Thyroid gland (tissue), 4 donors: ENCODE data around the gene LGALS12. TPM values are rescaled to one million over a fixed set of nuclear protein-coding genes. Genes with fewer than 3 reads are reported as not detected.

Experiments
- DNase-seq, 2 donors: peaks; one replicate each; pipeline ENCODE4 v3.0.0-alpha.2; 2019
- H3K27ac ChIP-seq, 3 donors: fragments of 200-600 bp; sonication (generic); 1 replicate in 2 of 3; 2 replicates in 1 of 3; pipeline ENCODE4 v1.5.1; 2016 to 2019; ENCODE audit warnings: mild to moderate bottlenecking in 1 of 3, moderate library complexity in 1 of 3
- H3K27me3 ChIP-seq: fragments of 200-600 bp; sonication (generic); one replicate; pipeline ENCODE4 v1.5.1; 2019
- H3K36me3 ChIP-seq, 2 donors: fragments of 200-600 bp; sonication (generic); one replicate each; pipeline ENCODE4 v1.5.1; 2016 to 2019
- H3K4me1 ChIP-seq, 2 donors: fragments of 200-600 bp; sonication (generic); one replicate each; pipeline ENCODE4 v1.5.1; 2017 to 2019
- H3K4me3 ChIP-seq, 3 donors: fragments of 200-600 bp; sonication (generic); replicated peaks in 1 of 3; 1 replicate in 2 of 3; 2 replicates in 1 of 3; pipeline ENCODE4 v1.5.1; 2016; ENCODE audit warnings: mild to moderate bottlenecking in 1 of 3
- H3K9me3 ChIP-seq: fragments of 200-600 bp; sonication (generic); one replicate; pipeline ENCODE4 v1.5.1; 2017
- POLR2A ChIP-seq, 2 donors: fragments of 450-650 bp; IDR thresholded peaks; one replicate each; pipeline ENCODE4 v1.6.1; 2017; ENCODE audit warnings: antibody characterized with exemption in 2 of 2, mild to moderate bottlenecking in 2 of 2, moderate library complexity in 1 of 2
- WGBS, 2 donors: methylation state at CpG; one replicate each; pipeline ENCODE4 v1.1.5; 2017; 5-methylcytosine and 5-hydroxymethylcytosine counted together
- intact Hi-C: fragments of 100-400 bp; cut with DNase I; formaldehyde crosslinking; loops from one replicate; pipeline ENCODE4 v1.15.1; 2023
- total RNA-seq, 4 donors: library from RNA; depleted of rRNA; stranded (reverse); fragments of >200 nt; gene quantifications; one replicate each; pipeline ENCODE4 v1.2.3, GENCODE V29; 2016
- TF ChIP-seq, protein P1 (sequence below), 6 experiments: fragments of 200-600 bp in 3 of 6; fragments of 450-650 bp in 3 of 6; sonication (generic) in 3 of 6; IDR thresholded peaks; one replicate each; pipeline ENCODE4 v1.5.1; 2016 to 2019; ENCODE audit warnings: antibody characterized with exemption in 6 of 6, mild to moderate bottlenecking in 2 of 6, inconsistent platforms in 1 of 6, moderate library complexity in 1 of 6

The LGALS12 gene
- total RNA-seq, 4 donors from 2014 or later, result 0.94 TPM; not detected in 3

DNA sequence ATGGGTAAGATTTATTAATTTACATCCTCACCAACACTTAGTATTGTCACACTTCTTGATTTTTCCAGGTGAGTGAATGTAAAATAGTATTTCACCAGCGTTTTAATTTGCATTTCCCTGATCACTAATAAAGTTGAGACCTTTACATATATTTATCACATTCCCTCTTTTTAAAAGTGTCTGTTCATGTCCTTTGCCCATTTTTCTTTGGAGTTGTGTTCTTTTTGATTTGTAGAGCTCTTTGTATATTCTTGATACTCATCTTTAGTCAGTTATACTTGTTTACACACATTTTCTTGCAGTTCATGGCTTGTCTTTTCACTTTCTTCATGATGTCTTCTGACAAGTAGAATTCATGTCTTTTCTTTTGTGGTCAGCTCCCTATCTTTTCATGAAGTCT, 12.8 kb upstream of the LGALS12 start:
- DNase-seq, result no peak
- no peak for TF ChIP-seq POLR2A (IDR thresholded peaks at IDR 0.05)
- TF ChIP-seq, protein P1, sequence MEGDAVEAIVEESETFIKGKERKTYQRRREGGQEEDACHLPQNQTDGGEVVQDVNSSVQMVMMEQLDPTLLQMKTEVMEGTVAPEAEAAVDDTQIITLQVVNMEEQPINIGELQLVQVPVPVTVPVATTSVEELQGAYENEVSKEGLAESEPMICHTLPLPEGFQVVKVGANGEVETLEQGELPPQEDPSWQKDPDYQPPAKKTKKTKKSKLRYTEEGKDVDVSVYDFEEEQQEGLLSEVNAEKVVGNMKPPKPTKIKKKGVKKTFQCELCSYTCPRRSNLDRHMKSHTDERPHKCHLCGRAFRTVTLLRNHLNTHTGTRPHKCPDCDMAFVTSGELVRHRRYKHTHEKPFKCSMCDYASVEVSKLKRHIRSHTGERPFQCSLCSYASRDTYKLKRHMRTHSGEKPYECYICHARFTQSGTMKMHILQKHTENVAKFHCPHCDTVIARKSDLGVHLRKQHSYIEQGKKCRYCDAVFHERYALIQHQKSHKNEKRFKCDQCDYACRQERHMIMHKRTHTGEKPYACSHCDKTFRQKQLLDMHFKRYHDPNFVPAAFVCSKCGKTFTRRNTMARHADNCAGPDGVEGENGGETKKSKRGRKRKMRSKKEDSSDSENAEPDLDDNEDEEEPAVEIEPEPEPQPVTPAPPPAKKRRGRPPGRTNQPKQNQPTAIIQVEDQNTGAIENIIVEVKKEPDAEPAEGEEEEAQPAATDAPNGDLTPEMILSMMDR (IDR thresholded peaks at IDR 0.05), result no peak
- Histone ChIP-seq H3K36me3 (no peaks in the 10 kb centered on the region), H3K4me1 (no peaks in the 10 kb centered on the region), H3K4me3 (no peak overlapping the region), H3K27me3 (no peaks in the 10 kb centered on the region), H3K27ac (no peak overlapping the region), H3K9me3 (no peaks in the 10 kb centered on the region)
- WGBS, 2 donors, result 89 to 91% methylated on average over 1 of the region's 1 CpG
- intact Hi-C loops, result no loop called here

DNA sequence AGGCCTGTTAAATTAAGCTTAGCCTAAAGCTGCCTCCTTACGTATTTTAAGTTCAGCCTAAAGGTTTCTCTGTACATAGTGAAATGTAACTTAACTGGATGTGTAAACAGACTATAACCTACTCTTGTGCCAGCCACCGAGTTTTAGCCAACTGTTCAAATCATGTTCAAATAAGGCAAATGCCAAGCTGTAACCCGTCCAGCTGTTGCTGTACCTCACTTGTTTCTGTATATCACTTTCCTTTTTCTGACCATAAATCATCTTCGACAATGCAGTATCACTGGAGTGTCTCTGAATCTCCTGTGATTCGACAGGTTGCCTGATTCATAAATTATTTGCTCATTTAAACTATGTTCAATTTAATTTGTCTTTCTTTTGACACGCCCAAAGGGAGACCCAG, 10.9 kb upstream of the LGALS12 start:
- no peak overlapping the region for H3K4me3 ChIP-seq
- 88 to 93% methylated on average over 6 of the region's 6 CpGs for WGBS, 2 donors
- H3K9me3 ChIP-seq, result no peaks in the 10 kb centered on the region
- H3K27me3 ChIP-seq, result no peaks in the 10 kb centered on the region
- no peak for DNase-seq
- no peaks in the 10 kb centered on the region for H3K4me1 ChIP-seq
- TF ChIP-seq, protein P1 (IDR thresholded peaks at IDR 0.05), result no peak
- no peak for TF ChIP-seq POLR2A (IDR thresholded peaks at IDR 0.05)
- intact Hi-C loops, result no loop called here
- H3K36me3 ChIP-seq, result no peaks in the 10 kb centered on the region
- no peak overlapping the region for H3K27ac ChIP-seq

DNA sequence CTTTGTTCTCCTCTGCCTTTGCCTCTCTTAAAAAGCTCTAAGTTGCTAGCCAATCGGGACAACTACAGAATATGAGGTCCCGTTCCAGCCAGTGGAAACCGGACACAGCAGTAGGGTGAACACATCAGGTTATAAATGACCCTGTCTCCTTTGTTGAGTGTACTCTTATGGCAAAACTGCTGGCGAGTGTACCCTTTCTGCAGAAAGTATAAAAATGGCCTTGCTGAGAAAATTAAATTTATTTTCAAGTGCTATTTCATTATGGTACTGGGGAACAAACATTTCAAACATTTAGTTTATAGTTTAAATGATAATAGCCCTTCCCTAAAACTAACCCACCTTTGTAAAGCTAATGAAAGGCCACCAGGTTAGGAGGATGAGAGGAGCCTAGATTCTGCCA, 6.0 kb upstream of the LGALS12 start:
- intact Hi-C loops, result no loop called here
- WGBS, 2 donors, result 82 to 94% methylated on average over 4 of the region's 4 CpGs
- Histone ChIP-seq H3K4me3 (no peak overlapping the region), H3K4me1 (peaks cover 0 to 4% of the 10 kb centered on the region in 2 donors), H3K27me3 (no peaks in the 10 kb centered on the region), H3K9me3 (no peaks in the 10 kb centered on the region), H3K36me3 (no peaks in the 10 kb centered on the region), H3K27ac (no peak overlapping the region)
- no peak for DNase-seq
- TF ChIP-seq POLR2A (IDR thresholded peaks at IDR 0.05), result no peak
- TF ChIP-seq, protein P1 (IDR thresholded peaks at IDR 0.05), result no peak

DNA sequence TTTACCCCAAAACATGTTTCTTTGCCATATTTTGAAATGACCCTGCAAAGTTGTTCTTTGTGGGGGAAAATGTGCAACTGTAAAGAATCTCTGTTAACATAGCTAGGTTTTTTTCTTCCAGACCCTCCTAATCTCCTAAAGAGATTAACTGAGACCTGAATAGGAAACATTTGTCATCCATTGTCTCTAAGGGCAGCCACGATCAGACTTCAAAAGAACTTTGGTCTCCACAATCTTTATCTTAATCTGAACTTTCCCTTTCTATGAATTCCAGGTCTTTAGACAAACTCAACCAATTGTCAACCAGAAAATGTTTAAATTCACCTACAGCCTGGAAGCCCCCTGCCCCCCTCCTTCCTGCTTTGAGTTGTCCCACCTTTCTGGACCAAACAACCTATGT, 4.6 kb upstream of the LGALS12 start:
- no peaks in the 10 kb centered on the region for H3K36me3 ChIP-seq
- peaks cover 0 to 7% of the 10 kb centered on the region in 2 donors for H3K4me1 ChIP-seq
- no peak for TF ChIP-seq POLR2A (IDR thresholded peaks at IDR 0.05)
- TF ChIP-seq, protein P1 (IDR thresholded peaks at IDR 0.05), result no peak
- no peaks in the 10 kb centered on the region for H3K9me3 ChIP-seq
- intact Hi-C loops, result no loop called here
- H3K27ac ChIP-seq, result no peak overlapping the region
- no peak overlapping the region for H3K4me3 ChIP-seq
- WGBS, 2 donors, result 55% methylated on average over 1 of the region's 1 CpG
- no peak for DNase-seq
- H3K27me3 ChIP-seq, result no peaks in the 10 kb centered on the region

DNA sequence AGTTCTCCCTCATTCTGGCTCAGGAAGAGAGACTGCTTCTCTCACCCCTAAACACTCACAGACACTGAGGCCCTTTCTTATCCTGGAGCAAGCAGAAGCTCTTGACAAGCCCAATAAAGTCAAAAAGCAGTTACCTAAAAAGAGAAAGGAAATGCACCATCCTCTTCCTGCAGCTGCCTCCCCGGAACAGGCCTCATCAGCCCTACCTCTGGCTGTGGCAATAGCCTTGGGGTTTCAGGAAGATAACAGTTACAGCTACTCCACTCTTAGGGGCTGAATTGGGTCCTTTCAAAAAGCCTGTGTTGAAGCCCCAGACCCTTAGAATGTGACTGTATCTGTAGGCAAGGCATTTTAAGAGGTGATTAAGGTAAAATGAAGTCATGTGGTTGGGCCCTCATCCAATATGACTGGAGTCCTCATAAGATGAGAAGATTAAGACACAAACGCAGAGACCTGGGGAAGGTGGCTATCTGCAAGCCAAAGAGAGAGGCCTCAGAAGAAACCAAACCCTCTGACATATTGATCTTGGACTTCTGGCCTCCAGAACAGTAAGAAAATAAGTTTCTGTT, 3.5 kb upstream of the LGALS12 start:
- TF ChIP-seq, protein P1 (IDR thresholded peaks at IDR 0.05), result no peak
- no peak for TF ChIP-seq POLR2A (IDR thresholded peaks at IDR 0.05)
- intact Hi-C loops, result no loop called here
- no peaks in the 10 kb centered on the region for H3K9me3 ChIP-seq
- DNase-seq, result no peak
- no peak overlapping the region for H3K4me3 ChIP-seq
- no peaks in the 10 kb centered on the region for H3K27me3 ChIP-seq
- peaks cover 0 to 7% of the 10 kb centered on the region in 2 donors for H3K4me1 ChIP-seq
- no peaks in the 10 kb centered on the region for H3K36me3 ChIP-seq
- 82 to 84% methylated on average over 2 of the region's 2 CpGs for WGBS, 2 donors
- no peak overlapping the region for H3K27ac ChIP-seq
